IPS-NIHi7 (cell line): Measurements from ENCODE around the gene HECTD4.

Experiments
- DNase-seq: peaks from one replicate; pipeline ENCODE4 v3.0.0; 2012; ENCODE audit warnings: mixed read lengths; ENCODE audit errors: extremely low spot score

Gene HECTD4

DNA sequence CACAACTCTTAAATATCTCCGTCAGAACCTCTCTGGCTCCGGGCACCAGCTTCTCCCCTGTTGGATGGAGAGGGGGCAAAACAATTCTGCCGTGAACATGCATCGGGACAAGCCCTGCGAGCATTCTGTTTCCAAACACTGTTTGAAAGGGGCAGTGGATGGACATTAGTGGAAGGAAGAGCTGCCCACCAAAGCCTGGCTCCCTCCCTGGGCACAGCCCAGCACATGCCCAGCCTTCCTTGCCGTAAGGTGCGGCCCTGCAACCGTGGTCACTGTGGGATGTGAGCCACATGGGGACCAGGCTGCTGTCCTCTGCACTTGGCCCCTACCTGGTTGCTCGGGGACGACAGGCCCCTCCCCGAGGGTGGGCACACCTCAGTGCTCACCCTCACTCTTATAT lies 202.9 kb downstream of the HECTD4 start:
- DNase-seq, result no peak

DNA sequence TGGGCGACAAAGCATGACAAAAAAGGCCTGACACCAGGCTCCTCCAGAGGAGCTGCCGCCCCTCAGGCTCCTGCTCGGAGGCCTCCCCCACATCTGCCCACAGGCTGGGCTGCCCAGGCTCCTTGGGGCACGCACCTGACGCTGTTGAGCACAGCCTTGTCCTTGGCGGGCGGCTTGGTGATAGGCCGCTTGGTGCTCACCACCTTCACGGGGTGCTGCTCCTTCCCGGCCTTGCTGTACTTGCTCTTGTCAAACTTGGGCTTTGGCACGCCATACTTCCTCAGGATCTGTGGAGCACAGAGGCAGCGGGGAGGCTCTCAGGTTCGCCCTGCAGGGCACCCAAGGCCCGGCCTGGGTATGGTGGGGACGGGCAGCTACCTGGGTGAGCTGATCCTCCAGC lies 203.4 kb downstream of the HECTD4 start:
- no peak for DNase-seq

- DNase-seq, result no peak
These were observed 205.8 kb downstream of the HECTD4 start for GRCh38 chr12:112176321-112177010.

GRCh38 chr12:112175361-112176155 lies 206.7 kb downstream of the HECTD4 start:
- DNase-seq, result no peak

GRCh38 chr12:112172556-112173324 lies 209.5 kb downstream of the HECTD4 start:
- DNase-seq, result no peak

DNA sequence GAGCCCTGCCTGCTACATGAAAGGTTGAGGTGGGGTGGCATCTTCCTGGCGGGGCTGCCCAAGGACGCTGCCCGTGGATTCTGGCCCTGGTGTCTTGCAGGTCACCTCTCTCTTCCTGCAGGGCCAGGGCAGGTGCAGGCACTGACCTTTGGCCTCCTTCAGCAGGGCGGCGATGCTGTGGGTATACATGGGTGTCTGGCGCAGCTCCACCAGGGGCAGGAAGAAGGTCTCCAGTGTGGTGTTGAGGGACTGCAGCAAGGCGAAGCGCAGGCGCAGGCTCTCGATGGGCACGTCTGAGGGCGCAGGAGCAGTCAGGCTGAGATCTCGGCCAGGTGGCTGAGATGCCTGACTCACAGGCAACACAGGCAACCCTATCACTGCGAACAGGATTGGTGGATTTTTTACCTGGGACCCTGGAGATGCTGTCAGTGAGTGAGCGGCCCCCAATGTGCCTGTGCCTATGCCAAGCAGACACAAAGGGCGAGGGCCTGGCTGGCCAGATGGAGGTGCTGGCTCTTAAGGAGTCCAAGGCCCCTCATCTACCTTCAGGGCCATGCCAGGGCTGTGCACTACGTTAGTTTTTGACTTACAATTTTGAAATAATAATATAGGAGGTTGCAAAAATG lies 211.1 kb downstream of the HECTD4 start:
- no peak for DNase-seq

DNA sequence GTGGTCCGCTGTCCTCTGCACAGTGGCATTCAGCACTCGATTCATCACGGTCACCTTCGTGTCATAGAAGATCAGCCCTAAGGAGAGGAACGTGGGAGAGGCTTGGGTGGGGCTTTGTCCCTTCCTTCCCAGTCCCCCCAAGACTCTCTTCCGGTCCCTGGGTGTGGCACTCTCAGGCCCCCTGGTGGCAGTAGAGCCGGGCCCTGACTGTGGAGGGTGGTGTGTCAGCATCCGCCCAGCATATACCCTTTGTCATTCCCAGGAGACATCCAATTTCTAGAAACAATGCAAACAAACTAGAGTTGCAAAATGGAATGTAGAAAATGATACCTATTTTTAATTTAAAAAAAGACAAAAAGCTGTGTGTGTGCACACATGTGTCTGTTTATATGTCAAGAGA lies 211.9 kb downstream of the HECTD4 start:
- DNase-seq, result peak; percentile 48

- DNase-seq, result no peak
These were observed 212.3 kb downstream of the HECTD4 start for GRCh38 chr12:112169966-112170365.

DNA sequence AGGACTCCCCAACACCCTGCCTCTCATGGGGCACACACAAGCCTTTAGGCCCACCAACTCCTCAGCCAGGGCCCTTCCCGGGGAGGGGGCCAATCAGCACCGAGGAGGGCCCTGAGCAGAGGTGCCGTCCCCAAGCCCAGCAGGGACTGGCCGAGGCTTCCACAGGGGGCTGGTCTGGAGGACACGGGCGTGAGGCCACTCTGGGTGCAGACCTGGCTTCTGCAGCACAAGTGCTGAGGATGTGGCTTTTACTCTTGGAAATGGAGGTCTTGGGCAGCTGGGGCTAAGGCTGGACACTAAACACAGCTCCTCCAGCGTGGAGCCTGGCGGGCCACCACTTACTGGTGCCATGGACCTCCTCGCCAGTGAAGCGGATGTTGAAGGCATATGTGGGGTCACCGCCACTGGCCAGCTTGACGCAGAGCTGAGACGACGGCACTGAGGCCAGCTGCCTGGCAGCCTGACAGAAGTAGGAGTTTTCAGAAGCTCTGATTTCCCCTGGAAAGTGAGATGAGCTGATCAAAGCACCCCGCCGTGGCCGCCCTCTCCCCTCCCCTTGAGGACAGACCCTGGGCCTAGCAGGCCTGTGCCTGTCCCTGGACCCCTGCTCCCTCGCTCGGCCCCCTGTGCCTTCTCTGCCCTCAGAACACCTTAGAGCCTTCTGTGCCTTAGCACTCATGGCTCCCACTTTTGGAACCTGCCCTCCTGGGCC lies 212.9 kb downstream of the HECTD4 start:
- no peak for DNase-seq

- DNase-seq, result no peak
These were observed 213.7 kb downstream of the HECTD4 start for GRCh38 chr12:112168561-112168971.

DNA sequence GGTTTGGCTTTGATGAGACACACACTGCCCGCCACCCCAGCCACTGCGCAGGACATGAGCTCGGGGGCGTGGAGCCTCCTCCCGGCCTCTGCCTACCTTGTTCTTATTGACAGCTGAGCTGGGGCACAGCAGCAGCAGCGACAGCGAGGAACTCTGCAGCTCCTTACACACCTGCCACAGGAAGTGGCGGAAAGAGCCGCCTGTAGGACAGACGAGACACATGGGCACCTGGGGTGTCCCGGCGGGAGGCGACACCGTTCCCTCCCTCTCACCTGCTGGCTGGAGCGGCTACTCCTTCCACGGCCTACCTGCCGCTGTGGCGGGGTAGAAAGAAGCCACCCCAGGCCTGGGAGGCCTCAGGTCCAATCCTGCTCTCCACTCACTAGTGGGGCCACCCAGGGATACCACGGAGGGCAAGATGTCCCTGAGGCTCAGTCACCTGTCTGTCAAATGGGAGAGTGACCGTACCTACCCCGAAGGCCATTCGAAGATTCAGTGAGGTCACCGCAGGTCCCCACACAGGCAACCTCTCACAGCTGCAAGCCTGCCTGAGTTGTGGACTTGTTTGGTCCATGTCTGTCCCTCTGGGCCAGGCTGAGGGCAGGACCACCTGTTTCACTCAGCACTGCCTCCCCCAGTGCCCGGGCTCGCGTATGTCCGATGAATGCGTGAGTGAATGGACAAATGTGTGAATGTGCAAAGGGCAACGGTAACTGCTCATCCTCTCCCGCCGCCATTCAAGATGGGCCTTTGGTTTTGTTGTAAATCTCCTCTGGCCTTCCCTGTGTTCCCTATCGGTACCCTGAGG lies 214.3 kb downstream of the HECTD4 start:
- no peak for DNase-seq

DNA sequence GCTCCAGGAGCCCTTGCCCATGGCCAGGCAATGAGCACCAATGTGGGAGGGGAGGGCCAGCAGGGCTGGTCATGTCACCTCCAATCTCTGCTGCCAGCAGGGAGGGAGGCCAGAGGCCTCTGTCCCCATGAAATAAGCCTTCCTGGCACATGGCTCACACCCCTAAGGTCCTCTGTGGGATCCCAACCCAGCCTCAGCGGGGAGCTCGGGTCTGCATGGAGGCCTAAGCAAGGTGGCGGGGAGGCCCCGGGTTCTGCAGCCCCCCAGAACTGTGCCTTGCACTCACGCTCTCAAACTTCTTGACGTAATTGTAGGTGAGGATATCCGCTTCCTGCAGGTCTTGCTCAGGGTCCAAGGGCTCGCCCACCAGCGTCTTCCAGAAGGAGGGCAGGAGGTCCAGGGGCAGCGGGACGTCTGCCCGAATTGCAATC lies 215.2 kb downstream of the HECTD4 start:
- no peak for DNase-seq

- DNase-seq, result no peak
These were observed 215.9 kb downstream of the HECTD4 start for GRCh38 chr12:112166051-112167015.

- DNase-seq, result no peak
These were observed 216.6 kb downstream of the HECTD4 start for GRCh38 chr12:112165624-112166023.

GRCh38 chr12:112164011-112164660 lies 218.1 kb downstream of the HECTD4 start:
- DNase-seq, result no peak

DNA sequence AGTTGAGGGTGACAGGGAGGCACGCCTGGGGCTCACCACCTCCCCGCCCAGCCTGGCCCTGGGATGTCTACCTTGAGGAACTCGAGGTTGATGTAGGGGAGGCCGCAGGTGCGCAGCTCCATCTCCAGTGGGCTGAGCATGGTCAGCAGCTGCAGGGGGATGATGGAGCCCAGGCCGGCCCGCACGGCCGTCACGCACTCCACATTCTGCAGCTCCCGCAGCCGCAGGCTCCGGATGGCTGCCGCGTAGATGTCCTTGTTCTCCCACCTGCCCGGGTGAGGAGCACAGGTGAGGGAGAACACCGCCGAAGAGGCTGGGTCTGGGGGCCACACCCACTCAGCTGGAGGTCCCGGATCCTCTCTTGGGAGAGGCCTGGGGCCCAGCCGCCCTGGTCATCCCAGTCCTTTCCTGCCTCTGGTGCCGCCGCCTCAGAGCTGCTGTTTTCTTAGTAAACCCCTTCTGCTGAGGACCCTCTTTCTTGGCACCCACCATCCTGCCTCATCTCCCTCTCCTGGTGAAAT lies 218.7 kb downstream of the HECTD4 start:
- no peak for DNase-seq

- no peak for DNase-seq
These were observed 219.2 kb downstream of the HECTD4 start for GRCh38 chr12:112163056-112163455.

DNA sequence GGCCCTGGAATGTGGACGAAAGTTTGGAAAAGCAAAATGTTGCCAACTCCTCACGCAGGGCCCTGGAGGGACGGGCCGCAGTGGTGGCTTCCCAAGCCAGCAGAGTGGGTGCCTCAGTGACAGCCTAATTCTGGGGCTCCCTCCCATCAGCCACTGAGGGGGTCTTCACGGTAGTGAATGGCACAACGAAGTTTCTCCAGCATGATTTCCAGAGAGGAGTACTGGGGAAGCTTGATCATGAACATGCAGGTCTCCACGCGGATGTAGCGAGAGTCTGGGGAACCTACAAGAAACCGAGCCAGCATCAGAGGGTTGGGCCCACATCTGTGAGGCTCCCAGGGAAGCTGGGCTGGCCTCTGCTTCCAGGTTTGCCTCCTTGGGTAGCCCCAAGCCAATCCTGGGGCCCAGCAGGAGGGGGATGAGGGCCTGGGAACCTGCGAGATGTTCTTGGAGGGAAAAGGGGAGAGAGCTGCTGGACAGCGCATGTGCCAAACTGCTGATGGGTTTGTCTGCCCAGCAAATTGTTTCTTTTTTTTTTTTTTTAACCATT lies 219.9 kb downstream of the HECTD4 start:
- no peak for DNase-seq
